ENCODE data around the gene ARNT2. TPM values are rescaled to one million over a fixed set of nuclear protein-coding genes. Genes with fewer than 3 reads are reported as not detected.

The ARNT2 gene
- total RNA-seq, 1 experiment from 2014 or later = 7.0 TPM

- ATAC-seq = no peak
- POLR2A ChIA-PET = no interaction called here
Observed at GRCh38 chr15:80563372-80563997, 159.3 kb downstream of the ARNT2 start.

DNA sequence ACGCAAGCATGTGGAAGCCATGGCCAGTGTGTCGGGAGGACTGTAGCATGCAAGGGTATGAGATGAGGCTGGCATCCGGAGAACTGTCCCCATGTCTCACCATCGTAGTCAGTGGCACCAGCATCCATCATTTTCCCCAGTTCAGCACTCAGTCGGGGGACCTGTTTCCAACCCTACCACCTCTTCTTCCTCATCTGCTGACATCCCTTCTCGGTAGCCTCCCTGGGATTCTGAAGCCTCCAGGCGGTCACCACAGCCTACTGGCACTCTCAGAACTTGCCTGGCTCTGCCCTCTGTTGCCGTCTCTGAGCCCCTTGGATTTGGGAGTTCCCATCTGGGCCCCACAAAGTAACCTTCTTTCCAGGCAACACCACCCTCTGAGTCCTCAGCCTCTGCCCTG, 159.9 kb downstream of the ARNT2 start:
- ChIA-PET POLR2A (no interaction called here), CTCF (interaction anchor here (3.1 kb wide), 1 partner anchor 216 kb away, joined by 8 read pairs; the partner anchor contains the start of gene CEMIP)
- no peak for DNase-seq (ENCODE audit: low spot score)
- Mint-ChIP-seq H3K4me1 (peaks cover 26% of the 10 kb centered on the region), H3K9me3 (no peaks in the 10 kb centered on the region), H3K36me3 (no peaks in the 10 kb centered on the region), H3K4me3 (no peak overlapping the region), H3K27ac (no peak overlapping the region), H3K27me3 (ENCODE audit: low read depth) (no peaks in the 10 kb centered on the region)
- TF ChIP-seq, protein P1, sequence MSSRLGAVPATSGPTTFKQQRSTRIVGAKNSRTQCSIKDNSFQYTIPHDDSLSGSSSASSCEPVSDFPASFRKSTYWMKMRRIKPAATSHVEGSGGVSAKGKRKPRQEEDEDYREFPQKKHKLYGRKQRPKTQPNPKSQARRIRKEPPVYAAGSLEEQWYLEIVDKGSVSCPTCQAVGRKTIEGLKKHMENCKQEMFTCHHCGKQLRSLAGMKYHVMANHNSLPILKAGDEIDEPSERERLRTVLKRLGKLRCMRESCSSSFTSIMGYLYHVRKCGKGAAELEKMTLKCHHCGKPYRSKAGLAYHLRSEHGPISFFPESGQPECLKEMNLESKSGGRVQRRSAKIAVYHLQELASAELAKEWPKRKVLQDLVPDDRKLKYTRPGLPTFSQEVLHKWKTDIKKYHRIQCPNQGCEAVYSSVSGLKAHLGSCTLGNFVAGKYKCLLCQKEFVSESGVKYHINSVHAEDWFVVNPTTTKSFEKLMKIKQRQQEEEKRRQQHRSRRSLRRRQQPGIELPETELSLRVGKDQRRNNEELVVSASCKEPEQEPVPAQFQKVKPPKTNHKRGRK (CRISPR knock-in tag; IDR thresholded peaks at IDR 0.05; ENCODE audit: borderline replicate concordance) = no peak
- TF ChIP-seq ZNF317 (CRISPR knock-in tag; IDR thresholded peaks at IDR 0.05; ENCODE audit: borderline replicate concordance, low read depth) (no peak), PRRX2 (CRISPR knock-in tag; IDR thresholded peaks at IDR 0.05) (no peak), SMAD4 (CRISPR knock-in tag; IDR thresholded peaks at IDR 0.05) (no peak), GRHL2 (CRISPR knock-in tag; IDR thresholded peaks at IDR 0.05; ENCODE audit: insufficient replicate concordance, severe bottlenecking) (no peak), TEAD4 (CRISPR knock-in tag; IDR thresholded peaks at IDR 0.05) (no peak)
- no peak for ATAC-seq

More at GRCh38 chr15:80563372-80563997, 159.3 kb downstream of the ARNT2 start:
- Mint-ChIP-seq H3K4me1 (peaks cover 20% of the 10 kb centered on the region), H3K9me3 (no peaks in the 10 kb centered on the region), H3K27ac (no peak overlapping the region), H3K4me3 (no peak overlapping the region), H3K36me3 (no peaks in the 10 kb centered on the region), H3K27me3 (ENCODE audit: low read depth) (no peaks in the 10 kb centered on the region)
- TF ChIP-seq ZNF423 (CRISPR knock-in tag; IDR thresholded peaks at IDR 0.05) (no peak), ATF6 (CRISPR knock-in tag; IDR thresholded peaks at IDR 0.05) (no peak), HMGA2 (CRISPR knock-in tag; IDR thresholded peaks at IDR 0.05) (no peak), ZNF121 (CRISPR knock-in tag; IDR thresholded peaks at IDR 0.05) (no peak), TEAD1 (CRISPR knock-in tag; IDR thresholded peaks at IDR 0.05) (no peak), TP53 (CRISPR knock-in tag; IDR thresholded peaks at IDR 0.05) (no peak), JAZF1 (CRISPR knock-in tag; IDR thresholded peaks at IDR 0.05) (no peak)
- TF ChIP-seq, protein P2, sequence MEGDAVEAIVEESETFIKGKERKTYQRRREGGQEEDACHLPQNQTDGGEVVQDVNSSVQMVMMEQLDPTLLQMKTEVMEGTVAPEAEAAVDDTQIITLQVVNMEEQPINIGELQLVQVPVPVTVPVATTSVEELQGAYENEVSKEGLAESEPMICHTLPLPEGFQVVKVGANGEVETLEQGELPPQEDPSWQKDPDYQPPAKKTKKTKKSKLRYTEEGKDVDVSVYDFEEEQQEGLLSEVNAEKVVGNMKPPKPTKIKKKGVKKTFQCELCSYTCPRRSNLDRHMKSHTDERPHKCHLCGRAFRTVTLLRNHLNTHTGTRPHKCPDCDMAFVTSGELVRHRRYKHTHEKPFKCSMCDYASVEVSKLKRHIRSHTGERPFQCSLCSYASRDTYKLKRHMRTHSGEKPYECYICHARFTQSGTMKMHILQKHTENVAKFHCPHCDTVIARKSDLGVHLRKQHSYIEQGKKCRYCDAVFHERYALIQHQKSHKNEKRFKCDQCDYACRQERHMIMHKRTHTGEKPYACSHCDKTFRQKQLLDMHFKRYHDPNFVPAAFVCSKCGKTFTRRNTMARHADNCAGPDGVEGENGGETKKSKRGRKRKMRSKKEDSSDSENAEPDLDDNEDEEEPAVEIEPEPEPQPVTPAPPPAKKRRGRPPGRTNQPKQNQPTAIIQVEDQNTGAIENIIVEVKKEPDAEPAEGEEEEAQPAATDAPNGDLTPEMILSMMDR (IDR thresholded peaks at IDR 0.05) = no peak
- CTCF ChIA-PET = interaction anchor here (1.0 to 3.1 kb wide), 3 partner anchors 192 to 216 kb away, joined by 3 to 8 read pairs (median 8); partner anchors contain the start of gene CEMIP
- DNase-seq (ENCODE audit: low spot score) = no peak

- H3K36me3 Mint-ChIP-seq = no peaks in the 10 kb centered on the region
- no peak overlapping the region for H3K4me3 Mint-ChIP-seq
- DNase-seq (ENCODE audit: low spot score) (no peak), ATAC-seq (no peak)
- no peak overlapping the region for H3K27ac Mint-ChIP-seq
- H3K4me1 Mint-ChIP-seq = peaks cover 17% of the 10 kb centered on the region
- CTCF ChIA-PET = interaction anchor here (0.7 to 3.1 kb wide), 3 partner anchors 185 to 214 kb away, joined by 3 to 8 read pairs (median 3); partner anchors contain the start of gene CEMIP
- POLR2A ChIA-PET = interaction anchor here (0.6 kb wide), 1 partner anchor 1540 kb away, joined by 3 read pairs; no protein-coding TSS in a partner anchor
- no peaks in the 10 kb centered on the region for H3K27me3 Mint-ChIP-seq (ENCODE audit: low read depth)
- H3K9me3 Mint-ChIP-seq = no peaks in the 10 kb centered on the region
- no peak for TF ChIP-seq E2F4 (CRISPR knock-in tag; IDR thresholded peaks at IDR 0.05; ENCODE audit: borderline replicate concordance, low read depth)
- no peak for TF ChIP-seq ZNF219 (CRISPR knock-in tag; IDR thresholded peaks at IDR 0.05; ENCODE audit: borderline replicate concordance)
- TF ChIP-seq, protein P1 (CRISPR knock-in tag; IDR thresholded peaks at IDR 0.05; ENCODE audit: borderline replicate concordance) = no peak
- no peak for TF ChIP-seq HMGA2 (CRISPR knock-in tag; IDR thresholded peaks at IDR 0.05)
- TF ChIP-seq ARID4B (CRISPR knock-in tag; IDR thresholded peaks at IDR 0.05; ENCODE audit: borderline replicate concordance) = no peak
- TF ChIP-seq TP53 (CRISPR knock-in tag; IDR thresholded peaks at IDR 0.05) = no peak
Observed at GRCh38 chr15:80565398-80565797, 161.2 kb downstream of the ARNT2 start.
